NAMALWA (cell line): Measurements from ENCODE around the gene PRELID3B.
"Not testable (repeated sequence)": the region's sequence is repeated elsewhere in the genome, so short reads cannot be mapped to it uniquely, and the experiment has no call there.

Experiments
- DNase-seq: peaks from one replicate; pipeline ENCODE4 v3.0.0-alpha.2; 2015; ENCODE audit warnings: low spot score

Gene PRELID3B

GRCh38 chr20:59025511-59025910 lies 17.1 kb downstream of the PRELID3B start:
- DNase-seq, result no peak

- DNase-seq, result no peak
These were observed 17.5 kb downstream of the PRELID3B start for GRCh38 chr20:59025086-59025485.

- no peak for DNase-seq
These were observed 18.5 kb downstream of the PRELID3B start for GRCh38 chr20:59024111-59024530.

- DNase-seq, result no peak
These were observed 19.0 kb downstream of the PRELID3B start for GRCh38 chr20:59023616-59024015.

- DNase-seq, result no peak
These were observed 19.8 kb downstream of the PRELID3B start for GRCh38 chr20:59022754-59023153.

GRCh38 chr20:59020938-59021551 lies 21.5 kb downstream of the PRELID3B start:
- no peak for DNase-seq

- no peak for DNase-seq
These were observed 23.4 kb downstream of the PRELID3B start, which contains the start of gene TUBB1 for GRCh38 chr20:59019217-59019616. TSS of gene TUBB1 (plus strand) at chr20:59019429. CDS start at chr20:59019523, 94 bp downstream.

GRCh38 chr20:59018817-59019216 lies 23.8 kb downstream of the PRELID3B start:
- DNase-seq, result no peak

- DNase-seq, result no peak
These were observed 24.9 kb downstream of the PRELID3B start for GRCh38 chr20:59017493-59018231.

- peak; percentile 35 for DNase-seq
These were observed 25.6 kb downstream of the PRELID3B start for GRCh38 chr20:59016795-59017492.

GRCh38 chr20:59015812-59016711 lies 26.5 kb downstream of the PRELID3B start:
- no peak for DNase-seq

- DNase-seq, result no peak
These were observed 27.2 kb downstream of the PRELID3B start for GRCh38 chr20:59015411-59015810.

GRCh38 chr20:59014680-59015389 lies 27.8 kb downstream of the PRELID3B start:
- DNase-seq, result no peak

- DNase-seq, result no peak
These were observed 28.5 kb downstream of the PRELID3B start for GRCh38 chr20:59013959-59014608.

- DNase-seq, result no peak
These were observed 29.3 kb downstream of the PRELID3B start for GRCh38 chr20:59013031-59013951.

- not testable (repeated sequence) for DNase-seq
These were observed 30.8 kb downstream of the PRELID3B start for GRCh38 chr20:59011874-59012157.

- DNase-seq, result no peak
These were observed 31.4 kb downstream of the PRELID3B start for GRCh38 chr20:59010995-59011873.

- no peak for DNase-seq
These were observed 32.1 kb downstream of the PRELID3B start for GRCh38 chr20:59010321-59010994.
